HG02678 (cell line): ENCODE measurements around the gene FLT1.

Experiments used
- ATAC-seq: cut with Tn5 transposase; IDR thresholded peaks from one replicate; pipeline ENCODE4 v1.9.1; 2021; ENCODE audit warnings: mild to moderate bottlenecking, moderate library complexity; ENCODE audit not compliant: unreplicated experiment

FLT1 gene, protein sequence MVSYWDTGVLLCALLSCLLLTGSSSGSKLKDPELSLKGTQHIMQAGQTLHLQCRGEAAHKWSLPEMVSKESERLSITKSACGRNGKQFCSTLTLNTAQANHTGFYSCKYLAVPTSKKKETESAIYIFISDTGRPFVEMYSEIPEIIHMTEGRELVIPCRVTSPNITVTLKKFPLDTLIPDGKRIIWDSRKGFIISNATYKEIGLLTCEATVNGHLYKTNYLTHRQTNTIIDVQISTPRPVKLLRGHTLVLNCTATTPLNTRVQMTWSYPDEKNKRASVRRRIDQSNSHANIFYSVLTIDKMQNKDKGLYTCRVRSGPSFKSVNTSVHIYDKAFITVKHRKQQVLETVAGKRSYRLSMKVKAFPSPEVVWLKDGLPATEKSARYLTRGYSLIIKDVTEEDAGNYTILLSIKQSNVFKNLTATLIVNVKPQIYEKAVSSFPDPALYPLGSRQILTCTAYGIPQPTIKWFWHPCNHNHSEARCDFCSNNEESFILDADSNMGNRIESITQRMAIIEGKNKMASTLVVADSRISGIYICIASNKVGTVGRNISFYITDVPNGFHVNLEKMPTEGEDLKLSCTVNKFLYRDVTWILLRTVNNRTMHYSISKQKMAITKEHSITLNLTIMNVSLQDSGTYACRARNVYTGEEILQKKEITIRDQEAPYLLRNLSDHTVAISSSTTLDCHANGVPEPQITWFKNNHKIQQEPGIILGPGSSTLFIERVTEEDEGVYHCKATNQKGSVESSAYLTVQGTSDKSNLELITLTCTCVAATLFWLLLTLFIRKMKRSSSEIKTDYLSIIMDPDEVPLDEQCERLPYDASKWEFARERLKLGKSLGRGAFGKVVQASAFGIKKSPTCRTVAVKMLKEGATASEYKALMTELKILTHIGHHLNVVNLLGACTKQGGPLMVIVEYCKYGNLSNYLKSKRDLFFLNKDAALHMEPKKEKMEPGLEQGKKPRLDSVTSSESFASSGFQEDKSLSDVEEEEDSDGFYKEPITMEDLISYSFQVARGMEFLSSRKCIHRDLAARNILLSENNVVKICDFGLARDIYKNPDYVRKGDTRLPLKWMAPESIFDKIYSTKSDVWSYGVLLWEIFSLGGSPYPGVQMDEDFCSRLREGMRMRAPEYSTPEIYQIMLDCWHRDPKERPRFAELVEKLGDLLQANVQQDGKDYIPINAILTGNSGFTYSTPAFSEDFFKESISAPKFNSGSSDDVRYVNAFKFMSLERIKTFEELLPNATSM (N-terminal part only)

DNA sequence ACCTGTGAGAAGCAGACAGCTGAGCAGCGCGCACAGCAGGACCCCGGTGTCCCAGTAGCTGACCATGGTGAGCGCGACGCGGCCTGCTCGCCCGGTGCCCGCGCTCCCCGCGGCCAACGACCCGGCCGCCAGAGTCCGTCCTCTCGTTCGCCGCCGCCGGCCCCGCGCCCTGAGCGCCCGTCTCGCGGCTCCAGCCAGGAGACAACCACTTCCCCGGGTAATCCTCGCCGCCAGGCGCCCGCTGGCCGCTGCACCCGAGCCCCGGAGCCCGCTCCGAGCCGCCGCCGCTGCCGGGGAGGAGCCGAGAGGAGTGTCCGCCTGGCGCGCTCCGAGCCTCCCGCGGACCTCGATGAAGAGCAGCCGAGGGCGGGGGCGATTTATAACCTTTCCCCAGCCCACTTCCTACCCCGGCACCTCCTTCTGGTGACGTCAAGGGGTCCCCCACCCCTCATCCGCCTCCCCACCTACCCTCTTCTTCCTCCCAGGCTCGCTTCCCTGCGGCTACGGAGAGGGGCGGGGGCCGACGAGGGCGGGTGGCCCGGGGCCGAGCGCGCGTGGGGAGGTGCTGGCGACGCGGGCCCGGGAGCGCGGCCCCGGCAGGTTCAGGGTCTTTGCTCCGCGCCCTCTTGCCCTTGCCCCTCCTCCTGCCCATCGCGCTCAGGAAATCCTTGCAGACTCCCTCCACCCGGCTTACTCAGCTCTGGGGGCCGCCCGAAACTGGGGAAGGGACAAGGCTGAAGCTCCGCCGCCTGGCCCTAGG, at the start of gene FLT1:
FLT1 (minus strand) TSS at position 351 of the 760 bp plus-strand sequence; CDS start at position 66, 285 bp downstream.
- ATAC-seq: no peak

GRCh38 chr13:28544026-28544425, 49.1 kb upstream of the FLT1 start:
- ATAC-seq: no peak

- no peak for ATAC-seq
Observed at GRCh38 chr13:28542804-28543203, 47.9 kb upstream of the FLT1 start.

GRCh38 chr13:28541966-28542365, 47.0 kb upstream of the FLT1 start:
- ATAC-seq: no peak

DNA sequence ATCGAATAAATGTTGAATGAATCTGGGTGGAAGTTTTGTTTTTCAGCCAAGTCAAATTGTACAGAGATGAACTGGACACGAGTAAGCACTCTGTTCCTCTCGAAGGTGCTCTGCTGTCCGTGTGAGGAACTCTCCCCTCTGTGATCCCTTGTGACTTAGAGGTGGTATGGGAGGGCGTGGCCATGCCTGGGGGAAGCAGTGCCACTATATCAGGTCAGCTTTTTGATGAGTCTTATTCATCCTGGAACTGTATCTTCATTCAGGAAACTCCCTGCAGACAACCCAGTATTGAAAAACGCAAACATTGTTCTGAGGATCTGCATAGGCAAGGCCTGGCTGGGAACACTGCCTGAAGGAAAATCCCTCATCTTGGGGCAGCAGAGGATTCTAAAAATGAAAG, 45.7 kb upstream of the FLT1 start:
- no peak for ATAC-seq

DNA sequence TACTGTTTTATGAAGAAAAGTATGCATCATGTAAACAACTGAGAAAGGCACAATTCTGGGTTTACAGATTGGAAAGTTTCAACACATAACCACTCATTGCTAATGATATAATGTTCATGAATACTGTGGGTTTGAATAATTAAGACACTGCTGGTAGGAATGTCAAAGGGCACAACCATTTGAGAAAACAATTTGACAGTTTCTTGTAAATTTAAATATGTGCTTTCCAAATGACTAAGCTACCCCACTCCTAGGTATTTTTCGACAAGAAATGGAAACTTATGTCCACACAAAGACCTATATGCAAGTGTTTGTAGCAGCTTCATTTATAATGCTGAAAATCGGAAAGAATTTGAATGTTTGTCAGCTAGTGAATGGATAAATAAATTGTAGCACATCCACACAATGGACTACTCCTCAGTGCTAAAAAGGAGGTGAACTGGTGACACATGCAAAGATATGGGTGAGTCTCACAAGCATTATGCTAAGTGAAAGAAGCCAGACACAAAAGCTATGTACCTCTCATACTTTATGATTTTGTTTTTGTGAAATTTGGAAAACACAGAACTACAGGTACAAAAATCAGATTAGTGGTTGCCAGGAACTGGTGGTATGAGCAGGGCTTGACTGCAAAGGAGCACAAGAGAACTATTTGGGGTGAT, 44.8 kb upstream of the FLT1 start:
- no peak for ATAC-seq

DNA sequence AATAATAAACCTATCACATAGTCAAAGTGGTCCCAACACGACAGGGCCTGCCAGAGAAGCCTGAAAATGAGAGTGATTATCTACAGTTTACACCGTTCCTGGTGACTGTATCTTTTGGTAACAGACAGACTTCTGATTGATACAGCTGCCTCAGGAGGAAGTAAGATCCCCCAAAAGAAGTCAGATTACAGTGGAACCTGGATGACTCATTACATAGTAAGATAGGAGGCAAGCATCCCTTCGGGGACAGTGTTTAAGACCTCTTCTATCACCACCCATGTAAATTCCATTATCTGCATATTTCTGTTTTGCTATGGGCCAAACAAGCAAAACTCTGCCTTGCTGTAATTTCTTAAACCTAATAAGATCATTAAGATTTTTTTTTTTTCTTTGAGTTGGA, 44.0 kb upstream of the FLT1 start:
- ATAC-seq: no peak

DNA sequence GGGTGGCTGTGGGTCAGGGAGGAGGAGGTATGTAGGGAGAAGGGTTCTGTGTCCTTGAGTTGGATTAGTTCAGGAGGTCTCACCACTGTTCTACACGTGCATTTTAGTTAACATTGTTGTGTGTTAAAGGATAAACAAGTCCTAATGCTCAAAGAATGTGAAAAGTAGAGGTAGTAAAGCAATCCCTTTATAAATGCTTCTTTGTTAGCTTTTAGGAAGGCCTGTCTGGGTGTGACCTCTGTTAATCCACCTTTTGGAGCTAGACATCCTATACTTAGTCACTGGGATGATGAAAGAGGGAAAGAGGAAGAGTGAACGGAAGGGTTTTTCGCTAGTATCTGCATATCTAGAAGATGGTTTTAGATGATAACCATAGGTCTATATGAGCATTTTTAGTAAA, 42.2 kb upstream of the FLT1 start:
- no peak for ATAC-seq

DNA sequence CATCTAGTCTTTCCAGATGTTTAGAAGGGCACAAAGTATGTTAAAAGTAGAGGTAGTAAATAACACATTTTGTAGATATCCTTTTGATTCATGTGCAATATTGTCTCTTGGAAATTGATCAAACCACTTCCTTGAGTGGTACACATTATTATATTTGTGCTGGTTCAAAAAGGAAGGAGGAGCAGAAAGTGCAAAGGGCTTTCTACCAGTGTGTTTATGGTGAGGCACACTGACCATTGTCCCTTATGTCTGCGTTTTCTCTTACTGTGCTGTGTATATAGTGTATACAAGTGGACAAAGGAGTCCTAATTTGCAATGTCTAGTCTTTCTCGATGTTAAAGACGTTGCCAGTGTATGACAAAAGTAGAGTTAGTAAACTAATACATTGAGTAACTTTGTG, 41.4 kb upstream of the FLT1 start:
- ATAC-seq: no peak

DNA sequence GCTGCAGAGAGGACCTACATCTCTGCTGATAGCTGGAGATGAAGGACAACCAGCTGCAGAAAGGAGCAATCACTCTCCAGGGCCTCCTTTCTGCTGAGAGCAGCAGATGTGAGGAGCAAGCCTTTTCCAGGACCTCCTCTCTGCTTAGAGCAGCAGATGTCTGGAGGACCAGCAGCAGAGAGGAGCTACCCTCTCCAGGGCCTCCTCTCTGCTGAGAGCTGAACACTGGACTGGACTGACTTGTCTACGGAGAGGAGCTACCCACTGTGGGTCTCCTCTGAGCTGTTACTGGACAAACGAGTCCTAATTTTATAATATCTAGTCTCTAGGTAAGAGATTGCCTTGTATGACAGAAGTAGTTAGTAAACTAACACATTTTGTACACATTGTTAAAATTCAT, 40.8 kb upstream of the FLT1 start:
- ATAC-seq: no peak

DNA sequence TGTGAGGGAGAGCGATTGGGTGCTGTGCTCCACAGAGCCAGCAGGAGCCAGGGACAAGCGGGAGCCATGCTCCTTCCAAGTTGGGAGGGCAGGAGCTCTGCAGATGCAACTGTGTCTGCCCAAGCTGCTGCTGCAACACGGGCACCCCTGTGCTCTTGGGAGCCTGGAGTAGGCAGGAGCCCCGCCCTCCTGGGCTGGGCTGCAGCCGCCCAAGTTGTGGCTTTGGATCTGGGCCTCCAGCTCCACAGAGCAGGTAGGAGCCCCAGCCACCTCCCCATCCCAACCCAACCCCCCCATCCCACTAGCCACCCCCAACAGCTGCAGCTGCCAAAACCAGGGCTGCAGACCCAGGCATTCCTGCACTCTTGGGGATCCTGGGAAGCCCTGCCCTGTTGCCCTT, 39.9 kb upstream of the FLT1 start:
- no peak for ATAC-seq

- ATAC-seq: no peak
Observed at GRCh38 chr13:28534210-28534609, 39.3 kb upstream of the FLT1 start.

- ATAC-seq: no peak
Observed at GRCh38 chr13:28533441-28534166, 38.7 kb upstream of the FLT1 start.

GRCh38 chr13:28533125-28533436, 38.2 kb upstream of the FLT1 start:
- ATAC-seq: no peak

DNA sequence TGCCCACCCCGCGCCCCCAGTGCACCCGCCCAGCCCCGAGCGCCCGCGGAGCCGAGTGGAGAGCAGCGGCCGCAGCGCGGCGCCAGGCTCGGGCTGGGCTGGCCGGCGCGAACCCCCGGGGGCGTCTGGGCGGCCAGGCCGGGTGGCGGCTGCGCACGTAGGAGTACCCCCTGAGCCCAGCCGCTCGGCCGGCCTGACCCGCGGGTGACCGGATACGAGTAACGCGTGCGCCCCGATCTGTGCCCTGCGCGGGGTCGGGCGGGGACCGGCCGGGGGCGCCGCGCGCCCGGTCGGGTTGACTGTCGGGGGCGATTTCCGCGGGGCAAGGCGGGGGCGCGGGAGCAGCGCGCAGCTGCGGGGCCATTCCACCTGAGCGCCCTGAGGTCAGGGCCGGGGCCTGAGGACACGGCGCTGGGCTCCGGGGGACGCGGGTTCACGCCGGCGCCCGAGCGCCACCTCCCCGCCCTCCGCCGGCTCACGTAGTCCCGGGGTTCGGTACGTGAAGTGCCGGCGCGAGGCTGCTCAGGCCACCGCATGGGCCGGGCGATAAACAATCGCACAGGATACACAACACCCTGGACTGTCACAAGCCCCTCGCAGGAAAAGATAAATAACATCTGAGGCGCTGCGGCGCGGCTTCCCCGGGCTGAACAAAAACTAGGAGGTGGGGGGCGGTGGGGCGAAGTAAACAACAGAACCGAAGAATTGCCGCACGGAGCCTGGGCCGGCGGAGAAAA, 37.6 kb upstream of the FLT1 start:
- peak; percentile 48 for ATAC-seq

GRCh38 chr13:28531845-28532387, 37.0 kb upstream of the FLT1 start:
- ATAC-seq: no peak

GRCh38 chr13:28531077-28531844, 36.3 kb upstream of the FLT1 start:
- ATAC-seq: no peak

- ATAC-seq: no peak
Observed at GRCh38 chr13:28530729-28531076, 35.8 kb upstream of the FLT1 start.
